IMR-90 (cell line): ENCODE results near the gene ARHGEF3. TPM values are rescaled to one million over a fixed set of nuclear protein-coding genes. Genes with fewer than 3 reads are reported as not detected.

Experiments used
- ATAC-seq: fragments of 200-7000 bp; cut with Tn5 transposase; 2 replicates; pipeline ENCODE4 v1.9.1; 2020; ENCODE audit warnings: low read depth, mild to moderate bottlenecking, moderate library complexity
- BruUV-seq: library from RNA; stranded (reverse); fragments of 400-500 nt; replicated peaks from 2 replicates; lab custom pipeline; 2021; lab: Mats Ljungman, UMichigan
- CTCF ChIA-PET: fragments of 300-600 bp; formaldehyde crosslinking; extraction: SDS; loops from one replicate; lab custom pipeline; 2021; ENCODE audit warnings: antibody characterized with exemption; lab: Yijun Ruan, JAX
- POLR2A ChIA-PET: fragments of 300-600 bp; sonication (Branson Sonifier 250); formaldehyde crosslinking; loops from one replicate; lab custom pipeline; 2022; ENCODE audit warnings: antibody characterized with exemption; ENCODE audit not compliant: unreplicated experiment; lab: Charles Lee
- DNase-seq: peaks from one replicate; pipeline ENCODE4 v3.0.0; 2013
- H2AFZ ChIP-seq: replicated peaks from 2 replicates; pipeline ENCODE3; 2013; ENCODE audit warnings: low read length, mild to moderate bottlenecking; ENCODE audit not compliant: poor library complexity
- H2AK5ac ChIP-seq: 2 replicates; pipeline ENCODE4 v1.6.1; 2013; ENCODE audit warnings: low read depth, low read length, inconsistent platforms
- H2AK9ac ChIP-seq: replicated peaks from 2 replicates; pipeline ENCODE3; 2013; ENCODE audit warnings: mild to moderate bottlenecking, low read depth, low read length, moderate library complexity; ENCODE audit not compliant: poor library complexity
- H2BK120ac ChIP-seq: 2 replicates; pipeline ENCODE4 v1.6.1; 2013; ENCODE audit warnings: low read depth, low read length, inconsistent platforms
- H2BK15ac ChIP-seq: 3 replicates; pipeline ENCODE4 v1.6.1; 2013; ENCODE audit warnings: low read depth, low read length, inconsistent platforms
- H2BK20ac ChIP-seq: 2 replicates; pipeline ENCODE4 v1.6.1; 2013; ENCODE audit warnings: low read depth, mild to moderate bottlenecking, inconsistent platforms, low read length, moderate library complexity
- H2BK5ac ChIP-seq: 2 replicates; pipeline ENCODE4 v1.6.1; 2013; ENCODE audit warnings: mild to moderate bottlenecking, low read depth, low read length, inconsistent platforms; ENCODE audit not compliant: poor library complexity, severe bottlenecking
- H3K14ac ChIP-seq: replicated peaks from 2 replicates; pipeline ENCODE4 v1.6.1; 2013; ENCODE audit warnings: low read depth, low read length, inconsistent platforms
- H3K18ac ChIP-seq: 2 replicates; pipeline ENCODE4 v1.6.1; 2013; ENCODE audit warnings: low read depth, low read length, control low read depth
- H3K23ac ChIP-seq: 2 replicates; pipeline ENCODE4 v1.6.1; 2013; ENCODE audit warnings: low read depth, low read length, inconsistent platforms
- H3K27ac ChIP-seq: 2 replicates; pipeline ENCODE4 v1.5.1; 2013; ENCODE audit warnings: mild to moderate bottlenecking, control low read depth, low read length; ENCODE audit not compliant: insufficient read depth
- H3K27me3 ChIP-seq: 2 replicates; pipeline ENCODE4 v1.6.1; 2013; ENCODE audit warnings: low read length; ENCODE audit not compliant: control insufficient read depth, insufficient read depth
- H3K36me3 ChIP-seq: 2 replicates; pipeline ENCODE4 v1.6.1; 2013; ENCODE audit warnings: low read length, mixed read lengths; ENCODE audit not compliant: control insufficient read depth, insufficient read depth
- H3K4ac ChIP-seq: 2 replicates; pipeline ENCODE4 v1.6.1; 2013; ENCODE audit warnings: low read depth, low read length, inconsistent platforms
- H3K4me1 ChIP-seq: 2 replicates; pipeline ENCODE4 v1.6.1; 2013; ENCODE audit warnings: low read length, mixed read lengths; ENCODE audit not compliant: control insufficient read depth, insufficient read depth
- H3K4me2 ChIP-seq: 2 replicates; pipeline ENCODE4 v1.6.1; 2013; ENCODE audit warnings: low read depth, mild to moderate bottlenecking, control low read depth, low read length, moderate library complexity
- H3K4me3 ChIP-seq: 2 replicates; pipeline ENCODE4 v1.5.1; 2013; ENCODE audit warnings: low read depth, mild to moderate bottlenecking, control low read depth, low read length, moderate library complexity; ENCODE audit not compliant: insufficient read depth
- H3K56ac ChIP-seq: 2 replicates; pipeline ENCODE4 v1.6.1; 2013; ENCODE audit warnings: low read length, inconsistent platforms; ENCODE audit not compliant: insufficient read depth; ENCODE audit errors: extremely low read depth
- H3K79me1 ChIP-seq, 2 experiments: 2 replicates each; pipeline ENCODE4 v1.6.1; 2013; ENCODE audit warnings: low read length in 2 of 2, inconsistent platforms in 1 of 2, low read depth in 1 of 2
- H3K9ac ChIP-seq: 2 replicates; pipeline ENCODE4 v1.6.1; 2013; ENCODE audit warnings: low read depth, low read length, control low read depth
- H3K9me1 ChIP-seq: 2 replicates; pipeline ENCODE4 v1.6.1; 2013; ENCODE audit warnings: low read length, inconsistent platforms; ENCODE audit not compliant: insufficient read depth
- H3K9me3 ChIP-seq: 2 replicates; pipeline ENCODE4 v1.6.1; 2013; ENCODE audit warnings: low read length; ENCODE audit not compliant: control insufficient read depth, insufficient read depth
- H4K20me1 ChIP-seq: 2 replicates; pipeline ENCODE4 v1.6.1; 2013; ENCODE audit warnings: low read length, inconsistent platforms; ENCODE audit not compliant: insufficient read depth
- H4K5ac ChIP-seq: 2 replicates; pipeline ENCODE4 v1.6.1; 2013; ENCODE audit warnings: mild to moderate bottlenecking, low read depth, low read length, control low read depth
- H4K8ac ChIP-seq, 2 experiments: 2 replicates each; pipeline ENCODE4 v1.6.1; 2013; ENCODE audit warnings: low read depth in 2 of 2, low read length in 2 of 2, control low read depth in 1 of 2, inconsistent platforms in 1 of 2
- H4K91ac ChIP-seq: 2 replicates; pipeline ENCODE4 v1.6.1; 2013; ENCODE audit warnings: low read depth, low read length, inconsistent platforms; ENCODE audit not compliant: insufficient read depth
- BHLHE40 ChIP-seq: fragments of 150-350 bp; IDR thresholded peaks from 2 replicates; pipeline ENCODE4 v1.6.1; 2016; ENCODE audit warnings: mild to moderate bottlenecking, low read depth, low read length
- CHD1 ChIP-seq: IDR thresholded peaks from 2 replicates; pipeline ENCODE4 v1.6.1; 2012; ENCODE audit warnings: low read depth, low read length, improper control_type of control experiment
- FOS ChIP-seq: fragments of 150-350 bp; IDR thresholded peaks from 2 replicates; pipeline ENCODE4 v1.6.1; 2016; ENCODE audit warnings: low read depth, low read length
- MAFK ChIP-seq: IDR thresholded peaks from 2 replicates; pipeline ENCODE4 v1.6.1; 2012; ENCODE audit warnings: low read depth, low read length, improper control_type of control experiment
- MAZ ChIP-seq: IDR thresholded peaks from 2 replicates; pipeline ENCODE4 v1.6.1; 2012; ENCODE audit warnings: low read depth, mild to moderate bottlenecking, low read length, improper control_type of control experiment, moderate library complexity, borderline replicate concordance
- NFE2L2 ChIP-seq: fragments of 150-350 bp; IDR thresholded peaks from 2 replicates; pipeline ENCODE4 v1.6.1; 2016; ENCODE audit warnings: low read depth, mild to moderate bottlenecking, low read length
- POLR2A ChIP-seq: IDR thresholded peaks from 2 replicates; pipeline ENCODE4 v1.6.1; 2012; ENCODE audit warnings: mild to moderate bottlenecking, low read depth, low read length
- RAD21 ChIP-seq: IDR thresholded peaks from 2 replicates; pipeline ENCODE4 v1.6.1; 2012; ENCODE audit warnings: low read length, improper control_type of control experiment
- RCOR1 ChIP-seq: IDR thresholded peaks from 2 replicates; pipeline ENCODE4 v1.6.1; 2012; ENCODE audit warnings: mild to moderate bottlenecking, low read length, improper control_type of control experiment; ENCODE audit not compliant: insufficient replicate concordance
- RFX5 ChIP-seq: IDR thresholded peaks from 2 replicates; pipeline ENCODE4 v1.8.0; 2012; ENCODE audit warnings: low read depth, mild to moderate bottlenecking, low read length, moderate library complexity
- WGBS, 2 experiments: methylation state at CpG; one replicate each; pipeline versions ENCODE4 v1.1.5 to v1.1.7; 2013; ENCODE audit warnings: missing lambda C conversion rate in 2 of 2; ENCODE audit not compliant: insufficient read length in 1 of 2; ENCODE audit errors: extremely low coverage in 2 of 2; 5-methylcytosine and 5-hydroxymethylcytosine counted together
- dilution Hi-C: fragments of 300-500 bp; cut with HindIII; formaldehyde crosslinking; loops from one replicate; pipeline ENCODE4 v1.14.3; 2018; ENCODE audit warnings: low sequenced_read_pairs; ENCODE audit not compliant: unreplicated experiment
- in situ Hi-C: fragments of 300-500 bp; cut with MboI; formaldehyde crosslinking; loops from 3 replicates; pipeline ENCODE4 v1.14.3; 2019; ENCODE audit warnings: low sequenced_read_pairs, inconsistent platforms, mixed read lengths
- intact Hi-C: fragments of 100-400 bp; cut with micrococcal nuclease; formaldehyde crosslinking; loops from 2 replicates; pipeline ENCODE4 v1.10.0; 2022
- polyA plus RNA-seq, 3 experiments: library from polyadenylated mRNA; depleted of rRNA; stranded (reverse); fragments of >200 nt; gene quantifications; 2 replicates each; pipeline ENCODE4 v1.2.3, GENCODE V29; 2012; ENCODE audit warnings: low replicate concordance in 1 of 3
- total RNA-seq: library from RNA; depleted of rRNA; stranded (reverse); fragments of >200 nt; gene quantifications from 2 replicates; pipeline ENCODE4 v1.2.3, GENCODE V29; 2012
- TF ChIP-seq, protein P1 (sequence below): fragments of 150-350 bp; IDR thresholded peaks from 2 replicates; pipeline ENCODE4 v1.6.1; 2017; ENCODE audit warnings: mild to moderate bottlenecking, antibody characterized with exemption, low read length, low read depth
- TF ChIP-seq, protein P2 (sequence below): fragments of 150-350 bp; IDR thresholded peaks from 2 replicates; pipeline ENCODE4 v1.6.1; 2016; ENCODE audit warnings: low read depth, mild to moderate bottlenecking, low read length, moderate library complexity, borderline replicate concordance

The ARHGEF3 gene
- total and polyA plus RNA-seq, 2 of the 4 experiments (the other 2 are of a cell fraction), result 2.1 to 2.3 TPM

- TF ChIP-seq, protein P1, sequence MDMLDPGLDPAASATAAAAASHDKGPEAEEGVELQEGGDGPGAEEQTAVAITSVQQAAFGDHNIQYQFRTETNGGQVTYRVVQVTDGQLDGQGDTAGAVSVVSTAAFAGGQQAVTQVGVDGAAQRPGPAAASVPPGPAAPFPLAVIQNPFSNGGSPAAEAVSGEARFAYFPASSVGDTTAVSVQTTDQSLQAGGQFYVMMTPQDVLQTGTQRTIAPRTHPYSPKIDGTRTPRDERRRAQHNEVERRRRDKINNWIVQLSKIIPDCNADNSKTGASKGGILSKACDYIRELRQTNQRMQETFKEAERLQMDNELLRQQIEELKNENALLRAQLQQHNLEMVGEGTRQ, result no peak
- no peak for TF ChIP-seq RFX5
- TF ChIP-seq BHLHE40, result no peak
- TF ChIP-seq FOS, result no peak
- TF ChIP-seq CHD1, result no peak
- TF ChIP-seq, protein P2, sequence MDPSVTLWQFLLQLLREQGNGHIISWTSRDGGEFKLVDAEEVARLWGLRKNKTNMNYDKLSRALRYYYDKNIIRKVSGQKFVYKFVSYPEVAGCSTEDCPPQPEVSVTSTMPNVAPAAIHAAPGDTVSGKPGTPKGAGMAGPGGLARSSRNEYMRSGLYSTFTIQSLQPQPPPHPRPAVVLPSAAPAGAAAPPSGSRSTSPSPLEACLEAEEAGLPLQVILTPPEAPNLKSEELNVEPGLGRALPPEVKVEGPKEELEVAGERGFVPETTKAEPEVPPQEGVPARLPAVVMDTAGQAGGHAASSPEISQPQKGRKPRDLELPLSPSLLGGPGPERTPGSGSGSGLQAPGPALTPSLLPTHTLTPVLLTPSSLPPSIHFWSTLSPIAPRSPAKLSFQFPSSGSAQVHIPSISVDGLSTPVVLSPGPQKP, result no peak
- no peak for TF ChIP-seq NFE2L2
- TF ChIP-seq RCOR1, result no peak
- TF ChIP-seq RAD21, result no peak
- no peak for TF ChIP-seq POLR2A
- no peak for TF ChIP-seq MAFK
- TF ChIP-seq MAZ, result no peak
- Histone ChIP-seq H3K18ac (no peak overlapping the region), H3K23ac (no peak overlapping the region), H2BK5ac (no peak overlapping the region), H3K56ac (no peak overlapping the region), H3K79me1 (no peaks in the 10 kb centered on the region), H3K9ac (no peak overlapping the region), H2AK9ac (no peak overlapping the region), H4K5ac (no peak overlapping the region), H2AFZ (no peak overlapping the region), H3K14ac (no peak overlapping the region), H2BK15ac (no peak overlapping the region), H3K4me2 (no peak overlapping the region), H4K8ac (no peak overlapping the region), H4K20me1 (no peaks in the 10 kb centered on the region), H3K27me3 (no peaks in the 10 kb centered on the region; the same call in 1 of the 2 replicates), H2BK20ac (no peak overlapping the region), H3K36me3 (no peaks in the 10 kb centered on the region), H4K91ac (no peak overlapping the region), H3K9me3 (no peaks in the 10 kb centered on the region), H2AK5ac (no peak overlapping the region), H3K4ac (no peak overlapping the region), H2BK120ac (no peak overlapping the region), H3K27ac (no peak overlapping the region), H3K4me1 (peaks cover 4% of the 10 kb centered on the region; the same call in 1 of the 2 replicates), H3K4me3 (no peak overlapping the region), H3K9me1 (no peaks in the 10 kb centered on the region; the same call in 1 of the 2 replicates)
- dilution Hi-C loops (no loop called here), in situ Hi-C loops (no loop called here), intact Hi-C loops (no loop called here)
- no peak for ATAC-seq
- ChIA-PET POLR2A (no interaction called here), CTCF (no interaction called here)
- WGBS, 2 experiments, result 83% methylated on average over 1 of the region's 3 CpGs; no CpG with 5 or more reads in 1 of the 2 experiments
- no peak for DNase-seq
- no TSS peak for BruUV-seq
Observed at GRCh38 chr3:56776556-56776950, 25.2 kb downstream of the ARHGEF3 start.
